Neural cell (in vitro differentiated cells): ENCODE results near the gene HSFX4. TPM values are rescaled to one million over a fixed set of nuclear protein-coding genes. Genes with fewer than 3 reads are reported as not detected.

Experiments used
- H2AFZ ChIP-seq: fragments of 200-600, 300-800 bp; sonication (generic), shearing (Covaris generic); 2 replicates; pipeline ENCODE4 v1.6.0; 2014; ENCODE audit warnings: low read depth, mild to moderate bottlenecking, antibody characterized with exemption, low read length, moderate library complexity
- H3F3A ChIP-seq: fragments of 200-600 bp; shearing (Covaris generic); 2 replicates; pipeline ENCODE4 v1.6.1; 2016; ENCODE audit warnings: mild to moderate bottlenecking, moderate library complexity, mixed read lengths, antibody characterized with exemption, low read length; ENCODE audit not compliant: insufficient read depth, poor library complexity, severe bottlenecking
- H3K27ac ChIP-seq: fragments of 200-600, 300-800 bp; sonication (generic), shearing (Covaris generic); 2 replicates; pipeline ENCODE4 v1.5.1; 2014; ENCODE audit warnings: mild to moderate bottlenecking, low read length, moderate library complexity
- H3K27me3 ChIP-seq: fragments of 300-800, 200-600 bp; sonication (generic), shearing (Covaris generic); 2 replicates; pipeline ENCODE4 v1.6.0; 2014; ENCODE audit warnings: mild to moderate bottlenecking, low read depth, low read length, moderate library complexity; ENCODE audit not compliant: insufficient read depth
- H3K36me3 ChIP-seq: fragments of 300-800, 200-600 bp; sonication (generic), shearing (Covaris generic); 2 replicates; pipeline ENCODE4 v1.5.1; 2014; ENCODE audit warnings: mild to moderate bottlenecking, antibody characterized with exemption, low read length, moderate library complexity; ENCODE audit not compliant: insufficient read depth
- H3K4me2 ChIP-seq: fragments of 300-800, 200-600 bp; sonication (generic), shearing (Covaris generic); 2 replicates; pipeline ENCODE4 v1.6.0; 2014; ENCODE audit warnings: mild to moderate bottlenecking, low read length
- H3K4me3 ChIP-seq: fragments of 300-800, 200-600 bp; sonication (generic), shearing (Covaris generic); 2 replicates; pipeline ENCODE4 v1.5.1; 2014; ENCODE audit warnings: mild to moderate bottlenecking, low read length, moderate library complexity
- H3K79me2 ChIP-seq: fragments of 200-600 bp; shearing (Covaris generic); replicated peaks from 2 replicates; pipeline ENCODE4 v1.6.0; 2014; ENCODE audit warnings: mild to moderate bottlenecking, low read length, moderate library complexity; ENCODE audit not compliant: insufficient read depth
- H3K9ac ChIP-seq: fragments of 300-800, 200-600 bp; sonication (generic), shearing (Covaris generic); 2 replicates; pipeline ENCODE4 v1.6.1; 2016; ENCODE audit warnings: mild to moderate bottlenecking, low read length, mixed read lengths
- H3K9me2 ChIP-seq: fragments of 200-600 bp; shearing (Covaris generic); 2 replicates; pipeline ENCODE4 v1.6.1; 2016; ENCODE audit warnings: mild to moderate bottlenecking, low read length, mixed read lengths; ENCODE audit not compliant: insufficient read depth
- H3K9me3 ChIP-seq: fragments of 200-600, 300-800 bp; sonication (generic), shearing (Covaris generic); 2 replicates; pipeline ENCODE4 v1.6.1; 2016; ENCODE audit warnings: mild to moderate bottlenecking, mixed run types, low read length, moderate library complexity, mixed read lengths
- H4K20me1 ChIP-seq: fragments of 200-600 bp; shearing (Covaris generic); 2 replicates; pipeline ENCODE4 v1.6.1; 2016; ENCODE audit warnings: mild to moderate bottlenecking, mixed run types; ENCODE audit not compliant: insufficient read depth
- EP300 ChIP-seq: fragments of 450-650 bp; conservative IDR thresholded peaks from 2 replicates; pipeline ENCODE4 v1.6.1; 2014; ENCODE audit warnings: antibody characterized with exemption, mild to moderate bottlenecking, moderate library complexity; ENCODE audit not compliant: poor library complexity, severe bottlenecking
- EZH2 ChIP-seq: fragments of 200-600, 300-800 bp; shearing (Covaris generic), sonication (generic); IDR thresholded peaks from 2 replicates; pipeline ENCODE4 v1.6.1; 2014; ENCODE audit warnings: antibody characterized with exemption, low read length, borderline replicate concordance, mild to moderate bottlenecking; ENCODE audit not compliant: insufficient read depth, poor library complexity, severe bottlenecking
- MXI1 ChIP-seq: fragments of 450-650 bp; conservative IDR thresholded peaks from 2 replicates; pipeline ENCODE4 v1.6.1; 2014; ENCODE audit warnings: antibody characterized with exemption, mild to moderate bottlenecking; ENCODE audit not compliant: poor library complexity, severe bottlenecking
- POLR2AphosphoS5 ChIP-seq: IDR thresholded peaks from 2 replicates; pipeline ENCODE4 v1.6.1; 2012
- RAD21 ChIP-seq: fragments of 450-650 bp; conservative IDR thresholded peaks from 2 replicates; pipeline ENCODE4 v1.6.1; 2014; ENCODE audit warnings: antibody characterized with exemption, mild to moderate bottlenecking, moderate library complexity
- SMC3 ChIP-seq: fragments of 450-650 bp; conservative IDR thresholded peaks from 2 replicates; pipeline ENCODE4 v1.6.1; 2014; ENCODE audit warnings: antibody characterized with exemption, mild to moderate bottlenecking, moderate library complexity; ENCODE audit not compliant: poor library complexity
- TAF1 ChIP-seq: IDR thresholded peaks from 2 replicates; pipeline ENCODE4 v1.6.1; 2012; ENCODE audit warnings: low read depth
- polyA plus RNA-seq: library from polyadenylated mRNA; depleted of rRNA; stranded (reverse); fragments of >200 nt; gene quantifications from 2 replicates; pipeline ENCODE4 v1.2.3, GENCODE V29; 2014
- TF ChIP-seq, protein P1 (sequence below): fragments of 450-650 bp; IDR thresholded peaks from 2 replicates; pipeline ENCODE4 v1.5.1; 2014; ENCODE audit warnings: antibody characterized with exemption, mild to moderate bottlenecking, moderate library complexity; ENCODE audit not compliant: poor library complexity, severe bottlenecking
- TF ChIP-seq, protein P2 (sequence below): IDR thresholded peaks from 2 replicates; pipeline ENCODE4 v1.6.1; 2012; ENCODE audit warnings: borderline replicate concordance

The HSFX4 gene
- polyA plus RNA-seq, 1 donor from 2014 or later = not detected

DNA sequence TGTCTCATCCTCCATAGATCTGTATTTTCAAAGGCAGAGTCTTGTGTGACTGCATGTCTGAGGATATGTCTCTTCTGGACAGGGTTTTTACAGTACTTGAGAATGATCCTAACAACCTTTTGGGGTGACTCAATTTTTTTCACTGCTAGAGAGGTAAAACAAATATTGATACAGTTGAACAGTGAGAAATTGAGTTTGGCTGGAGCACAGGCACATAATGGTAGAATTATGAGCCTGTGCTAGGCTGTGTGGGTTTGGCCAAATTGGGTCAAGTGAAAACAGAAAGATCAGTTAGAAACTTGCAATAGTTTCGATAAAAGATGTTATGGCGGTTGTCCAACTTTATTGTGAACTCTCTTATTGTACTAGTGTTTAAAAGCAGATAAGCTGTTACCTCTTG lies 32.2 kb downstream of the HSFX4 start:
- Histone ChIP-seq H4K20me1 (no peaks in the 10 kb centered on the region), H3K27me3 (no peaks in the 10 kb centered on the region), H3K36me3 (no peaks in the 10 kb centered on the region), H2AFZ (no peak overlapping the region), H3F3A (no peaks in the 10 kb centered on the region), H3K9me3 (no peaks in the 10 kb centered on the region), H3K4me3 (no peak overlapping the region), H3K9me2 (no peaks in the 10 kb centered on the region), H3K79me2 (no peaks in the 10 kb centered on the region), H3K9ac (no peak overlapping the region), H3K27ac (no peak overlapping the region), H3K4me2 (no peak overlapping the region)
- TF ChIP-seq, protein P1, sequence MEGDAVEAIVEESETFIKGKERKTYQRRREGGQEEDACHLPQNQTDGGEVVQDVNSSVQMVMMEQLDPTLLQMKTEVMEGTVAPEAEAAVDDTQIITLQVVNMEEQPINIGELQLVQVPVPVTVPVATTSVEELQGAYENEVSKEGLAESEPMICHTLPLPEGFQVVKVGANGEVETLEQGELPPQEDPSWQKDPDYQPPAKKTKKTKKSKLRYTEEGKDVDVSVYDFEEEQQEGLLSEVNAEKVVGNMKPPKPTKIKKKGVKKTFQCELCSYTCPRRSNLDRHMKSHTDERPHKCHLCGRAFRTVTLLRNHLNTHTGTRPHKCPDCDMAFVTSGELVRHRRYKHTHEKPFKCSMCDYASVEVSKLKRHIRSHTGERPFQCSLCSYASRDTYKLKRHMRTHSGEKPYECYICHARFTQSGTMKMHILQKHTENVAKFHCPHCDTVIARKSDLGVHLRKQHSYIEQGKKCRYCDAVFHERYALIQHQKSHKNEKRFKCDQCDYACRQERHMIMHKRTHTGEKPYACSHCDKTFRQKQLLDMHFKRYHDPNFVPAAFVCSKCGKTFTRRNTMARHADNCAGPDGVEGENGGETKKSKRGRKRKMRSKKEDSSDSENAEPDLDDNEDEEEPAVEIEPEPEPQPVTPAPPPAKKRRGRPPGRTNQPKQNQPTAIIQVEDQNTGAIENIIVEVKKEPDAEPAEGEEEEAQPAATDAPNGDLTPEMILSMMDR = no peak
- no peak for TF ChIP-seq RAD21
- TF ChIP-seq, protein P2, sequence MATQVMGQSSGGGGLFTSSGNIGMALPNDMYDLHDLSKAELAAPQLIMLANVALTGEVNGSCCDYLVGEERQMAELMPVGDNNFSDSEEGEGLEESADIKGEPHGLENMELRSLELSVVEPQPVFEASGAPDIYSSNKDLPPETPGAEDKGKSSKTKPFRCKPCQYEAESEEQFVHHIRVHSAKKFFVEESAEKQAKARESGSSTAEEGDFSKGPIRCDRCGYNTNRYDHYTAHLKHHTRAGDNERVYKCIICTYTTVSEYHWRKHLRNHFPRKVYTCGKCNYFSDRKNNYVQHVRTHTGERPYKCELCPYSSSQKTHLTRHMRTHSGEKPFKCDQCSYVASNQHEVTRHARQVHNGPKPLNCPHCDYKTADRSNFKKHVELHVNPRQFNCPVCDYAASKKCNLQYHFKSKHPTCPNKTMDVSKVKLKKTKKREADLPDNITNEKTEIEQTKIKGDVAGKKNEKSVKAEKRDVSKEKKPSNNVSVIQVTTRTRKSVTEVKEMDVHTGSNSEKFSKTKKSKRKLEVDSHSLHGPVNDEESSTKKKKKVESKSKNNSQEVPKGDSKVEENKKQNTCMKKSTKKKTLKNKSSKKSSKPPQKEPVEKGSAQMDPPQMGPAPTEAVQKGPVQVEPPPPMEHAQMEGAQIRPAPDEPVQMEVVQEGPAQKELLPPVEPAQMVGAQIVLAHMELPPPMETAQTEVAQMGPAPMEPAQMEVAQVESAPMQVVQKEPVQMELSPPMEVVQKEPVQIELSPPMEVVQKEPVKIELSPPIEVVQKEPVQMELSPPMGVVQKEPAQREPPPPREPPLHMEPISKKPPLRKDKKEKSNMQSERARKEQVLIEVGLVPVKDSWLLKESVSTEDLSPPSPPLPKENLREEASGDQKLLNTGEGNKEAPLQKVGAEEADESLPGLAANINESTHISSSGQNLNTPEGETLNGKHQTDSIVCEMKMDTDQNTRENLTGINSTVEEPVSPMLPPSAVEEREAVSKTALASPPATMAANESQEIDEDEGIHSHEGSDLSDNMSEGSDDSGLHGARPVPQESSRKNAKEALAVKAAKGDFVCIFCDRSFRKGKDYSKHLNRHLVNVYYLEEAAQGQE = no peak
- TF ChIP-seq EZH2 = no peak
- no peak for TF ChIP-seq SMC3
- no peak for TF ChIP-seq EP300
- no peak for TF ChIP-seq TAF1
- no peak for TF ChIP-seq POLR2AphosphoS5
- no peak for TF ChIP-seq MXI1

DNA sequence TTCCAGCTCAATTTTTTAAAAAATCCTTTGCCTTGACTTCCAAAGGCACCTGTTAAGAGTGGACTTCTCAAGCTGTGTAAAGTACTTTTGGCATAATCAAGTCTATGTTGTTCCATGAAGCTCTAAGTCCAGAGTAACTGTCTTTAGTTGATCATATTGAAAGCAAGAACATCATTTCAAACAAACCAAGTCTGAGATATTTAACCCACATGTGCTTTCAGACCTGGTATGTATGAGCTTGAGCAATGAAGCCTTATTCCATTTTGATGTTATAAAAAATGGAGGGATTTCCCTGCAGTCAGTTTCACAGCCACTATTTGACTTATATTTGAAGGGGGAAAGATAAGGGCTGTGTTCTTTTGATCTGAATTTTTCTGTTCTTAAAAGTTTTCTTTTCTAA lies 32.6 kb downstream of the HSFX4 start:
- no peak overlapping the region for H3K9ac ChIP-seq
- H3K27me3 ChIP-seq = no peaks in the 10 kb centered on the region

More for the DNA sequence above, 32.6 kb downstream of the HSFX4 start:
- H3K79me2 ChIP-seq = no peaks in the 10 kb centered on the region
- H3K36me3 ChIP-seq = no peaks in the 10 kb centered on the region
- H3F3A ChIP-seq = no peaks in the 10 kb centered on the region
- H3K4me3 ChIP-seq = no peak overlapping the region
- no peak overlapping the region for H3K27ac ChIP-seq
- no peak overlapping the region for H2AFZ ChIP-seq
- no peaks in the 10 kb centered on the region for H3K9me3 ChIP-seq
- no peak overlapping the region for H3K4me2 ChIP-seq
- H3K9me2 ChIP-seq = no peaks in the 10 kb centered on the region
- TF ChIP-seq RAD21 = no peak
- TF ChIP-seq SMC3 = no peak
- no peak for TF ChIP-seq MXI1
- TF ChIP-seq POLR2AphosphoS5 = no peak
- TF ChIP-seq, protein P1 = no peak
- TF ChIP-seq EP300 = no peak
- TF ChIP-seq EZH2 = no peak
- TF ChIP-seq, protein P2 = no peak
- no peak for TF ChIP-seq TAF1
- no peaks in the 10 kb centered on the region for H4K20me1 ChIP-seq
